Muscle layer of duodenum (tissue), 2 donors: ENCODE measurements around the gene PLEKHG3.

Experiments used
- H3K27ac ChIP-seq: one replicate; pipeline ENCODE4 v1.7.0; 2013; ENCODE audit warnings: mild to moderate bottlenecking, low read length
- H3K27me3 ChIP-seq: one replicate; pipeline ENCODE4 v1.7.0; 2013; ENCODE audit warnings: low read depth, mild to moderate bottlenecking, control low read depth, low read length
- H3K36me3 ChIP-seq, 2 donors: one replicate each; pipeline ENCODE4 v1.7.0; 2013; ENCODE audit warnings: low read length in 2 of 2, control low read depth in 1 of 2, mild to moderate bottlenecking in 1 of 2; ENCODE audit not compliant: insufficient read depth in 2 of 2, control insufficient read depth in 1 of 2
- H3K4me1 ChIP-seq, 2 donors: one replicate each; pipeline ENCODE4 v1.7.0; 2013; ENCODE audit warnings: low read length in 2 of 2, mild to moderate bottlenecking in 2 of 2, control low read depth in 1 of 2, moderate library complexity in 1 of 2; ENCODE audit not compliant: insufficient read depth in 2 of 2, control insufficient read depth in 1 of 2
- H3K4me3 ChIP-seq, 2 donors: one replicate each; pipeline ENCODE4 v1.7.0; 2013; ENCODE audit warnings: low read length in 2 of 2, low read depth in 1 of 2, mild to moderate bottlenecking in 1 of 2
- H3K9me3 ChIP-seq, 2 donors: one replicate each; pipeline ENCODE4 v1.7.0; 2013; ENCODE audit warnings: low read length in 2 of 2, control low read depth in 1 of 2, mild to moderate bottlenecking in 1 of 2; ENCODE audit not compliant: control insufficient read depth in 1 of 2
- donor health status: healthy.

PLEKHG3 gene

DNA sequence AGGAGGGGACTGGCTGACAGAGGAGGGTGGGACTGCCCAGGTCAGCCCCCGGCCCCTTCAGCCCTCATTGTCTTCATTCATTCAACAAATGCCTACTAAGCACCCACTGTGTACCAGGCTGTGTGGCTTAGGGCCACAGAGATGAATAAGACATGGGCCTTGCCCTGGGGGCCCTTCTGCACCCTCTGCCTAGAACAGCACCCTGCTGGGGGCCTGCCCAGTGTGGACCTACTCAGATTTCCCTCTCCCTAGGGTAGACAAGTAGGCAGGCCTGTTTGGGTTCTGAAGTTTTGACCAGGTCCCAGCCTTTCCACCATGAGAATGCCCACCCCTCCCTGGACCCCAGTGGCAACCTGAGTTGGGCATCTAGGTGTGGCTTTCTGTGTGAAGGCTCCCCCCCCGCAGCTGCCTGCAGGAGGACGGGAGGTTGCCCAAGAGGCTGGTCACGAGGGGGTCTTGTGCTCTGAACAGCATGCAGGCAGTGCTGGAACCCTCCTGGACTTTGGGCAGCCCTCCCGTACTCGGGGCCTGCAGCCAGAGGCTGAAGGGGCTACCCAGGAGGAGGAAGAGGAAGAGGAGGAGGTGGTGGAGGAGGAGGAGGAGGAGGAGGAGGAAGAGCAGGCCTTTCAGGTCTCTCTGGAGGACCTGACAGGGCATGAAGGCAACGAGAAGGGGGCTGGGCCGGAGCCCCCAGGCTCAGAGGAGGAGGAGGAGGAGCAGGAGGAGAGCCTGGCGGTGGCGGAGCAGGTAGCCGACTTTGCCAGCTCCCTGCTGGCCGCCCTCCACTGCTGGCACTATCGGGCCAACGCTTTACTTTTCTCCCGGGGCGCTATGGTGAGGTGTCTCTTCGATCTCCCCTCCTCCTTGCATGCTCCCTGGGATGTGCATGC, 33.4 kb downstream of the PLEKHG3 start:
- Histone ChIP-seq H3K4me3 (no peak overlapping the region), H3K27me3 (no peaks in the 10 kb centered on the region), H3K36me3 (peaks cover 41 to 56% of the 10 kb centered on the region in 2 donors), H3K9me3 (no peaks in the 10 kb centered on the region), H3K27ac (no peak overlapping the region), H3K4me1 (no peaks in the 10 kb centered on the region)

- Histone ChIP-seq H3K4me3 (no peak overlapping the region), H3K27ac (no peak overlapping the region)
Measured at GRCh38 chr14:64738281-64738804, 34.1 kb downstream of the PLEKHG3 start.

DNA sequence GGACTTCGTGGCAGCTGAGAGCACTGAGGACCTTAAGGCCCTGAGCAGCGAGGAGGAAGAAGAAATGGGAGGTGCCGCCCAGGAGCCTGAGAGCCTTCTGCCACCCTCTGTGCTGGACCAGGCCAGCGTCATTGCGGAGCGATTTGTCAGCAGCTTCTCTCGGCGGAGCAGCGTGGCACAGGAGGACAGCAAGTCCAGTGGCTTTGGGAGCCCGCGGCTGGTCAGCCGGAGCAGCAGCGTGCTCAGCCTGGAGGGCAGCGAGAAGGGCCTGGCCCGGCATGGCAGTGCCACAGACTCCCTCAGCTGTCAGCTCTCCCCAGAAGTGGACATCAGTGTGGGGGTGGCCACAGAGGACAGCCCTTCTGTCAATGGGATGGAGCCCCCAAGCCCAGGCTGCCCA, 37.0 kb downstream of the PLEKHG3 start:
- H3K27ac ChIP-seq = no peak overlapping the region
- peaks cover 38 to 69% of the 10 kb centered on the region in 2 donors for H3K36me3 ChIP-seq
- no peaks in the 10 kb centered on the region for H3K27me3 ChIP-seq
- peaks cover 0 to 8% of the 10 kb centered on the region in 2 donors for H3K4me1 ChIP-seq
- H3K9me3 ChIP-seq = no peaks in the 10 kb centered on the region
- H3K4me3 ChIP-seq = no peak overlapping the region

More at GRCh38 chr14:64738281-64738804, 34.1 kb downstream of the PLEKHG3 start:
- H3K4me1 ChIP-seq = no peaks in the 10 kb centered on the region
- H3K27me3 ChIP-seq = no peaks in the 10 kb centered on the region
- H3K36me3 ChIP-seq = peaks cover 39 to 60% of the 10 kb centered on the region in 2 donors
- H3K9me3 ChIP-seq = no peaks in the 10 kb centered on the region

- Histone ChIP-seq H3K4me1 (peaks cover 0 to 12% of the 10 kb centered on the region in 2 donors), H3K27me3 (no peaks in the 10 kb centered on the region), H3K27ac (no peak overlapping the region), H3K9me3 (no peaks in the 10 kb centered on the region), H3K36me3 (peaks cover 38 to 68% of the 10 kb centered on the region in 2 donors), H3K4me3 (no peak overlapping the region)
Measured at GRCh38 chr14:64741961-64742360, 37.7 kb downstream of the PLEKHG3 start.

GRCh38 chr14:64743061-64743460, 38.8 kb downstream of the PLEKHG3 start:
- Histone ChIP-seq H3K4me3 (no peak overlapping the region), H3K9me3 (no peaks in the 10 kb centered on the region), H3K4me1 (peaks cover 0 to 12% of the 10 kb centered on the region in 2 donors), H3K27ac (no peak overlapping the region), H3K36me3 (peaks cover 42 to 61% of the 10 kb centered on the region in 2 donors), H3K27me3 (no peaks in the 10 kb centered on the region)

GRCh38 chr14:64745511-64746091, 41.4 kb downstream of the PLEKHG3 start:
- H3K4me1 ChIP-seq = peaks cover 0 to 12% of the 10 kb centered on the region in 2 donors
- no peak overlapping the region for H3K4me3 ChIP-seq
- no peaks in the 10 kb centered on the region for H3K27me3 ChIP-seq
- peaks cover 27 to 43% of the 10 kb centered on the region in 2 donors for H3K36me3 ChIP-seq
- no peak overlapping the region for H3K27ac ChIP-seq
- no peaks in the 10 kb centered on the region for H3K9me3 ChIP-seq

- H3K4me3 ChIP-seq = no peak overlapping the region
- H3K27me3 ChIP-seq = no peaks in the 10 kb centered on the region
- no peak overlapping the region for H3K27ac ChIP-seq
- peaks cover 17 to 34% of the 10 kb centered on the region in 2 donors for H3K36me3 ChIP-seq
- H3K9me3 ChIP-seq = no peaks in the 10 kb centered on the region
- peaks cover 0 to 12% of the 10 kb centered on the region in 2 donors for H3K4me1 ChIP-seq
Measured at GRCh38 chr14:64746298-64747250, 42.4 kb downstream of the PLEKHG3 start.

GRCh38 chr14:64747327-64747726, 43.1 kb downstream of the PLEKHG3 start:
- H3K27ac ChIP-seq = no peak overlapping the region
- H3K4me1 ChIP-seq = peaks cover 0 to 12% of the 10 kb centered on the region in 2 donors
- peaks cover 11 to 26% of the 10 kb centered on the region in 2 donors for H3K36me3 ChIP-seq
- no peaks in the 10 kb centered on the region for H3K9me3 ChIP-seq
- H3K27me3 ChIP-seq = no peaks in the 10 kb centered on the region
- no peak overlapping the region for H3K4me3 ChIP-seq

GRCh38 chr14:64748521-64748920, 44.3 kb downstream of the PLEKHG3 start:
- H3K36me3 ChIP-seq = peaks cover 9 to 14% of the 10 kb centered on the region in 2 donors
- no peaks in the 10 kb centered on the region for H3K9me3 ChIP-seq
- peaks cover 0 to 12% of the 10 kb centered on the region in 2 donors for H3K4me1 ChIP-seq
- no peaks in the 10 kb centered on the region for H3K27me3 ChIP-seq
- no peak overlapping the region for H3K27ac ChIP-seq
- H3K4me3 ChIP-seq = no peak overlapping the region

GRCh38 chr14:64748995-64749714, 44.9 kb downstream of the PLEKHG3 start:
- peaks cover 6 to 8% of the 10 kb centered on the region in 2 donors for H3K36me3 ChIP-seq
- no peaks in the 10 kb centered on the region for H3K27me3 ChIP-seq
- H3K9me3 ChIP-seq = no peaks in the 10 kb centered on the region
- H3K4me1 ChIP-seq = peaks cover 0 to 12% of the 10 kb centered on the region in 2 donors
- no peak overlapping the region for H3K27ac ChIP-seq
- no peak overlapping the region for H3K4me3 ChIP-seq
